Cerebellar nuclear complex (tissue), 1 donor: Measurements from ENCODE around the gene UPF2.

Experiments
- DNase-seq, 2 experiments: peaks; one replicate each; lab custom pipeline; 2025; lab: John Stamatoyannopoulos, UW

The UPF2 gene

DNA sequence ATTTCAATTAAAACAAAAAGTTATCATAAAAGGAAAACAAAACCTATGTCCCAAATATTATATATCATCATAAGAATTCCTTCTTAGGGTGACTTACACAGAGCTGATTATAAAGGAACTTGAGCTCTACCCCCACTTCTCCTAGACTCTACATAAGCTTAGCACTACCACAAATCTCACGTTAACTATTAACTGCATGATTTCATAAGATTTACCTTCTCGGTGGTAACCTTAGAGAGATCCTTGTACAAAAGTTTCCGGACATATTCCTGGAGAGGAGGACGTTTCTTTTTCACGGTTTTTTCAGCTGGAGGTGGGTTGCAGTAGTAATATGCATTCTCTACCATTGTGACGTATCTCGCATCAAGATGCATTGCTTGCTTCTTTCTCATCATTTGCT lies 83.7 kb downstream of the UPF2 start:
- no peak for DNase-seq

DNA sequence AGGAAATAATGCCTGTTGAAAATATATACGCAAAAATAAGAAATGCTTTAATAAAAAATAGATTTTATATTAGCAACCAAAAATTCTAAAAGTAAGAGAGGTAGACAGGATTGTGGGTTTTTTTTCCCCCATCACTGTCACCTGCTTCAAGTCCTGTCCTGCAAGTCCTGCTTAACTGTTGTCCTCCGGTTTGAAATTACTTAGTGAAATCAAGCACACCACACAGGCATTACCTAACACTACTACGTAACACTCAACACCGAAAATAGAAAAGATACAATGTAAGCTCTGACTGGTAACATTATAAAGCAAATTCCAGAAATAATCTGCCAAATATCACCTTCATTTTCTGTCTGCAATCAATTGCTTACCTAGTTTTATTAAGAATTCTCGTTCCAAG lies 90.9 kb downstream of the UPF2 start:
- no peak for DNase-seq

DNA sequence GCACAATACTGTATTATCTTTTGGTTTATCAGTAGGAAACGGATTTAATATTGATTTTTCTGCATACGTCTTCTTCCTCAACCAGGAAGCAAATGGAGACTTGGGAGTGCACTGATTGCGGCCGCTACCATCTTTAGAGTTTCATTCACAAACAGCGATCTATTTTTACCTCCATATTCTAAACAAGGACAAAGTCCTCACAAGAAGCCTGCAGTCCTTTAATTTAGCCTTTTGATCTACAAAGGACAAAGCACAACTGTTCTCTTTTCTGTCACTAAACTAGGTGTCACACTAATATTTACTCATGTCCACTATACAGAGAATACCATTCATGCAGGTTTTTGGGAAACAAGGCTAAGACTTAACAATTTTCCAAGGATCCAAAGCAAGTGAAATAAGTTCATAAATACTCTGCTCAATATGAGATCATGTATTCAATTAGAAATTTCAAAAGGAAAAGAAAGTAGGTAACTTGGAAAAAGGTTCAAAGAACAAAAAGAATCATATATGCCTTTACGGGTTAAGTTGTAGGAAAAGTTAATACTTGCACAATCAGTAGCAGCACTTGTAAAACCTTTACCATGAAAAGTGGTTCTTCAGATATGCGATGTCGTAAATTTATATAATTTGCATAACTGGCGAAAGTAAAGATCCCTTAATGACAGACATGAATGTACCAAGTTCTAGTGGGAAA lies 92.1 kb downstream of the UPF2 start:
- no peak for DNase-seq

DNA sequence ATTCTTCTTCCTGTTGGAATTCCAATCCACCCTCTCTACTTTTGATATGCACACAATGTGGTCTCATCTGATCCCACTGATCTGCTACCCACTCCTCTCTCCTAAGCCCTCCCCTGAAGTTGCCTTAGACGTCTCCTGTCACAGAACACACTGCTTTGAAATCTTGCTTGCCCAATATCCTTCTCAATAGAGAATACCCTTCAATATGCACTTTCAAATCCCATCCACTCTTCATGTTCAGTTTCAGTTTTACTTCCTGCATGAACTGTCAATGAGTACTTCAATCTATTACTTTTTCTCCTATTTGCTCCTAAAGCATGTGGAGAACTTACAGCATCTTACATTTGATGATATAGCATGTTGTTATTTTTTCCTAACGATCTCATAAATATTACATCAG lies 93.5 kb downstream of the UPF2 start:
- no peak for DNase-seq

DNA sequence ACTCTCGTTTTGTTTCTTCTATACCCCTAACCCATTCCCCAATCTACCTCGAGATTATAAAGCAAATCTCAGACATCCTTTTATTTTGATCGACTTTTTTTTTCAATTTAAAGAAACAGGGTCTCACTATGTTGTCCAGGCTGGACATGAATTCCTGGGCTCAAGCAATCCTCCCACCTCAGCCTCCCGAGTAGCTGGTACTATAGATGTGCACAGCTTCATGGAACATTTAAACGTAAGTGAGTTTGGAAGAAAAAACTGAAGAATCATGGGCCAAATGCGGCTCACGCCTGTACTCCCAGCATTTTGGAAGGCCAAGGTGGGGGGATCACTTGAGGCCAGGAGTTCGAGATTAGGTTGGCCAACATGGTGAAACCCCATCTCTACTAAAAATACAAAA lies 96.0 kb downstream of the UPF2 start:
- DNase-seq: no peak

DNA sequence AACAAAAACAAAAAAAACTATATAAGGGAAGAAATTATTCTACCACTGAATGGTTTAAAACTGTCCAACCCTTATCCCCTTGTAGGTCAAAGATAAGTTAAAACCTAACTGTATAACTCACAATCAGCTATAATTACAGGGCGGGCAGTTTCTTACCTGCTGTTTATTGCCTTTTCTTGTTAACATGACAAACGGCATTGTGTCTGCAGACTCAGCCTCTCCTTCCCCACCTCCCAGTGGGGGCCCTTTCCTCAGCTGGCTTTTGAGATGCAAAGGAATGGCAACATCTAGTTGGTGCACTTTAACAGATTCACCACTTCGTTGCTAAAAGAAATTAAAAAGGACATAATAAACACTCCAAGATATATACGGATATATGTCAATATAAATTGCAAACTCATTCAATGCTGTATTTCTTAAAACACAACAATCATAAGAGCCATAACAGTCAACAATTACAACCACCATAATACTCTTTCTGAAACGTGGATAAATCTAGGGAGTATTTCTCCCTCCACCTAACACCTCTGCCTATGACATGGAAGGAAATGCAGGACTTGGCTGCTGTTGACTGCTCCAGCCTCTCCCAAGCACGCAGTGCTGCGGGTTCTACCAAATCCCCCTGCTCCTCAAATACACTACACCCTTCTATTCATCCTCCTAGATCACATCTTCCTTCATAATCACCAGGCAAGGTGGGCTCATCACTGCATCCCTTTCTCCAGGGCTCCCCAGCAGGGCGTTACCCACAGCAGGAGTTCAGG lies 106.0 kb downstream of the UPF2 start:
- no peak for DNase-seq

DNA sequence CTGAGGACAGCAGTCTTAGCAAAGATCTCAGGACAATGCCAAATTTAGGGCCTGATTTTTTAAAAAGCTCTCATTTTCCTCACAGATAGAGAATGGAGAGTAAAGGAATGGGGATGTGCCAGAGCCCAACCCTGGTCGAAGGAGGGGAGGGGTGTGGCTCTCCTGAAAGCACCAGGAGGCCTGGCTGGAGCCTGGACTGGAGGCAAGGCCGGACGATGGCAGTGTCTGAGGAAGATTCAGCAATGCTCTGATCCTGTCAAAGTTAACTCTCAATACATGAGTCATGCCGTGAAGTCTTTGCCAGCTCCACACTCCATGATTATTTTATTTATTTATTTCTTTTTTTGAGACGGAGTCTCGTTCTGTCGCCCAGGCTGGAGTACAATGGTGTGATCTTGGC lies 108.3 kb downstream of the UPF2 start:
- no peak for DNase-seq

DNA sequence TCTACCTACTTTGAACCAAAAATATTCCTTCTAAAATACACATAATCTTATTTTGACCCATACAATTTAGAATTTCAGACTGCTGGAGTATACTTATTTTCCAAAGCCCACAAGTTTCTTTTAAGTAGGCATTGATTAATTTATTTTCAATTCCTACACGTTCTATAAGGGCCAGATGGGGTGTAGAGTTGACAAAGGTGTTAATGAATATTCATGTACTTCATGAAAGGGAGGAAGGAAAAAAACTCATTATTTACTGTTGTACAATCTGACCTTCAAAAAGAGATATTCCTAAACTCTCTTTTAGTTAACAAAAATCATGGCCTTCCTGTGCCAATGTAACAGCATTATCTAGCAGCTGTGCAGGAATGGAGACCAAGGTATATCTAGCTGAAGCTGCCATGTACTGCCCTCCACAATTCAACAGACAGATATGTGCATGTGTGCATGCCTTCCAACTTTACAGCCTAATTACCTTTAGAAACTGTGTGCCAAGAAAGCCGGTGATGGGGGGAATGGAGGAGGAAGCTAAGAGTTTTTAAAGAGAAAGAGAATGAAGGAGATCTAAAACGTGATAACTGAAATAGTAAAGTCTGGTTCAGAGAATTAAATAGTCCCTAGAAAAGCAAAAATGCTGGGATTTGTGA lies 108.9 kb downstream of the UPF2 start:
- no peak for DNase-seq

DNA sequence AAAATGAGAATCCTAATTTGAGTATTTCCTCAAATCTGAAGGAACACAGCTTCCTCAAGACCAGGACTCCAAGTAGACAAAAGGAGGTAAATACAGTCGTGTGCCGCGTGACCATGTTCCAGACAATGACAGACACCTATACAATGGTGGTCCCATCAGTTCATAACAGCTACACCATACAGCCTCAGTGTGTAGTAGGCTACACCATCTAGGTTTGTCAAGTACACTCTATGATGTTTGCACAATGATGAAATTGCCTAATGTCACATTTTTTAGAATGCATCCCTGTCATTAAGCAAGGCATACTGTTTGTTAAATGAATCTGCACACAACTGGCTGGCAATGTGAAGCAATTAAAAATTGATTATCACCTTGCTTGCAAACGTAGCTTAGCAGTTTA lies 111.6 kb downstream of the UPF2 start:
- DNase-seq: no peak

DNA sequence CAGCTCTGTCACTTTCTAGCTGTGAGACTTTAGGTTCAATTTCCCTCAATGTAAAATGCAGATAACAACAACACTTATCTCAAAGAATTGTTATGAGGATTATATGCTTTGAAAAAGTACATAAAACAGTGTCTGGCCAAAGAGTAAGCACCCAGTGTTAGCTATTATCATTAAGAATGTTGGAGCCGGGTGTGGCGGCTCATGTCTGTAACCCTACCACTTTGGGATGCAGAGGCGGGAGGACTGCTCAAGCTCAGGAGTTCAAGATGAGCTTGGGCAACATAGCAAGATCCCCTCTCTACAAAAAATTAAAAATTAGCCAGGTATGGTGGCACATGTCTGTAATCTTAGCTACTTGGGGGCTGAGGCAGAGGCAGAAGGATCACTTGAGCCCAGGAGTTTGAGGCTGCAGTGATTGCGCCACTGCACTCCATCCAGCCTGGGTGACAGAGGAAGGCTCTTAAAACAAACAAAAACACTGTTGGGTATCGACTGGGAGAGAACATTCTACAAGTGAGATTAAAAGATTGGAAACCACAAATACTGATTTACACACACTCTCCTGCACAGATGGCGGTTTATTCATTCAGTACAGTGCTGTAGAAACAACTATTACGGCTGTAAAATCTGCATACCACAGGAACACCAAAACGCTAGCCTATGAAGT lies 112.2 kb downstream of the UPF2 start:
- DNase-seq: no peak

DNA sequence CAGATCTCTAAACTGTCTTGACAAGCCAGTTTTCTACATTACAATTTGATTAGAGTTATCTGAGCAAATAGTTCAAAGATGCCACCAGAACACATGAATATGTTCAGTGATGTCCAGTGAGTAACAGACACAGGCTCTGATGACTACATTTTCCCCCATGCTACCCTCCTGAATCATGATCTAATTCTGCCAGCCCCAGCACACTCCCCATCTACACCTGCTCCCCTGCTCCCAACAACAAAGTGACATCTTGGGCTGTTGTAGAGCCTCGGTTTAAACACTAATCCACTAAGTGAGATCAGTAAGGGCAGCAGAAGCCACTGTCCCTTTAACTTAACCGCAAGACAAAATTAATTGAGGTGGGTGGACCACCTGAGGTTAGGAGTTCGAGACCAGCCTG lies 114.9 kb downstream of the UPF2 start:
- DNase-seq: no peak

DNA sequence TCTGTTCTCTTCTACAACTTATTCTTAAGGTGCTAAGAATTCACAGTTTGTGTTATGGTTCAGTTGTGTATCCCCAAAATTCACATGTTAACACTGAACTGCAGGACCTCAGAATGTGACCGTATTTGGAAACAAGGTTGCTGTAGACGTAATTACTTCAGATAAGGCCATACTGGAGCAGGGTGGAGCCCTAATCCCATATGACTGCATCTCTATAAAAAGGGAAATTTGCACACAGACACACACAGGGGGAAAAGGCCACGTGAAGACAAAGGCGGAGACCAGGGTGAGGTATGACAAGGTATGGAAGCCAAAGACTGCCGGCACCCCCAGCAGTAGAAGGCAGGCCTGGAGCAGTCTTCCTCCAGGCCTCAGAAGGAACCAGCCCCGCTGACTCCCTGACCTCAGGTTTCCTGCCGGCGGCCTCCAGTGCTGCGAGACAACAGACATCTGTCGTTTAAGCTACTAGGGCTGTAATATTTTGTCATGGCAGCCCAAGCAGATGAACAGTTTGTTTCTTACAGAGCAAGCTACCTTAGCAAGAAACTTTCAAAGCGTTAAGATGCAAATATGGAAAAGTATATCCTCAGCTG lies 120.7 kb downstream of the UPF2 start:
- DNase-seq: no peak

DNA sequence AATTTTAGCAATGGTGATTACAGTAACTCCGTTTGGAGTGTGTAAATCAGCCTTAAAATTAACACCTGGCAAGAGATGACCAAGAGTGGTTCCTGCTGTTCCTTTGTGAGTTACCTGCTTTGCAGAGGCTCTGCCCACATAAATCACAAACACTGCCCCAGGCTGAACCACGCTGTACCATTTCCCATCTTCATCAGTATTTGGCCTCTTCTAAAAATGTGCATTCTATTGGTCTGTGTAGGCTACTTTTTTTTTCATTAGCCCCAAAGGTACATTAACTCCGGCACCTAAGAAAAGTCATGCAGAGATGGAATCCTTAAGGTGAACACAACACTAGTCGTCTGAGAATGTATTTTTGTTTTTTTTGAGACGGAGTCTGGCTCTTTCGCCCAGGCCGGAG lies 123.3 kb downstream of the UPF2 start:
- DNase-seq: no peak

DNA sequence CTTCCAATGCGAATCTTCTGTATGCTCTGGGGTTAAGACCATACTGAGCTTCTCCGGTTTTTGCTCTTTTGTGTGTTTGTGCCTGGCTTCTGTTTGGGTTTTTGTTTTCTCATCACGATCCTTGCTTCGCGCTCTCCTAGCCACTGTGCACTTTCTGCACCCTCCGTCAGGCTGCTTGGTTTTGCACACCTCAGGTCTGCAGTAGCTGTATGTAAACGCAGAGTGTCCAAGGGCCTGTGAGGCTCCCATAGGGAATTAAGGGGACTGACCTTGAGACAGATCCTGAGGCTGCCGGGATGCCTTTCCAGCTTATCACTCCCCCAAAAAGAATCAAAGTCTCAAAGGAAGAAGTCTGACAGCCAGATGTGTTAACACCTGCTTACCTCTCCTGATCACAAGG lies 124.2 kb downstream of the UPF2 start:
- DNase-seq: no peak

DNA sequence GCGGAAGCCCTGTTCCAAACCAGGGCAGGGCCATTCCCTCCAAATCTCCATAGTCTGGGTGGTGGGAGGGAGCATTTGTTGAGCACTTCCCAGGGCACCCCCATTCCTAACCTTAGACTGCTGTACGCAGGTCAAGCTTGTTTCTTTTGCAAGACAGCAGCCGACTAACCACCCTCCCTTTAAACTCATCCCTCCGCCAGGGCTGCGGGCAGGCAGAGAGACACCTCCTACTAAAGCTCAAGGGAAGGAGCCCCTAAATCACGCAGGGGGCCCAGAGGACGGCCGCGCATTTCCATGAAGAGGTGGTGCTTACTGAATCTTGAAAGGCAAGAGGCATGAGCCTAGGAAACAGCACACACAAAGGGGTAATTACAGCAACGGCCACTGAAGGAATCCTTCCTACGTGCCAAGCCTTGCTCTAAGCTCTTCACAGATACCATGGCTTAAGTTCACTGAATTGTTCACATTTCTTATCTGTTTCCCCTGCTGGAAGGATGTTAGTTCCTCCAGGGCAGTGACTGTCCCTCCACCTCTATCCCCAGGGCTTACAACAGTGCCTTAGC lies 129.4 kb downstream of the UPF2 start:
- no peak for DNase-seq

DNA sequence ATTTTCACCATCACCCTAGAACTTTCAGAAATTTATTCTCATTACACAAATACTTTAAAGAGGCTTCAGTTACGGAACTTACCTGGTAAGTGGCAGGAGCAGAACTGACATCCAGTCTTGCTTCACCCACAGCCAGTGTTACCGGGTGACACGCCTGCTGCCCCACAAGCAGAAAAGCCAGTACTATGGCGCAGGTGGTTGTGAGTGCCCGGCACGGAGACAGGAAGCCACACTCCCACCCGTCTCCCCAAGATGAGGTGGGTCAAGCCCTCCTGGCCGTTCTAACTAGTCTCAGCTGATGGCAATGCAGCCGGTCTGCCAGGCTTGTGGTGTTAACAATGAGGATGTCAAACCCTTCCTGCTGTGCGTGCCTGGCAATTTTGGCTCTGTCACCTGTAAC lies 132.5 kb downstream of the UPF2 start:
- DNase-seq: no peak

DNA sequence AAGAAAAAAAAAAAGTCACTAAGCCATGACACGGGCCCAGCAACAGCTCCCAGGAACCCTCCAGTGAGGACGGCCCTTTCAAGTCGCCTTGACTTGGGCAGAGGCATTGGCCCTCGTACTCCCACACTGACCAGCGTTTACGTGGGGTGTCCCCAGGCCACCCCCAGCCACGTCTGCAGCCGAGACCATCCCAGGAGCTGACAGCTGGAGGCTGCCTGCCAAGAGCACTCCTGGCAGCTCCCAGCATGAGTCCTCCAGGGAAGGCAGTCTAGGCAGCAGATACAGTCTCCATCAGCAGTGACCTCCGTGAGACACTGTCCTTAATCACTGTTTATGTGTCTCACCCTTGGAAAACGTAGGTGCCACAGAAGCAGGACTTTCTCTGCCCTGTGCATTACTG lies 133.0 kb downstream of the UPF2 start:
- DNase-seq: no peak

DNA sequence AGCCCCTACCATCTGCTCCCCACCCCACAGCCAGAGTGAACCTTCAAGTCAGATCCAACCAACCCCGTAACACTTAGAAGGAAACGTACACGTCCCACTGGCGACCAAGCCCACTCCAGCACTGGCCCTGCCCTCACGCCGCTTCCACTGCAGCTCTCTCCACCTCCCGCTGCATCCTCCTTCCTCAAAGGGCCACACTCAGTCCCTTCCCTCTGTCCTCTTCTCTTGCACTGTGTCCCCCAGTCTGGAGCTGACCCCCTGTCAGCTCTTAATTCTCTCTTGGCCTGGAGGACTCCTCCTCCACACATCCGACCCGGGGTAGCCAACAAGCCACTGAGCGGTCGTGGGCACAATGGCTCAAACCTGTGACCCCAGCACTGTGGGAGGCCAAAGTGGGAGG lies 133.6 kb downstream of the UPF2 start:
- no peak for DNase-seq

DNA sequence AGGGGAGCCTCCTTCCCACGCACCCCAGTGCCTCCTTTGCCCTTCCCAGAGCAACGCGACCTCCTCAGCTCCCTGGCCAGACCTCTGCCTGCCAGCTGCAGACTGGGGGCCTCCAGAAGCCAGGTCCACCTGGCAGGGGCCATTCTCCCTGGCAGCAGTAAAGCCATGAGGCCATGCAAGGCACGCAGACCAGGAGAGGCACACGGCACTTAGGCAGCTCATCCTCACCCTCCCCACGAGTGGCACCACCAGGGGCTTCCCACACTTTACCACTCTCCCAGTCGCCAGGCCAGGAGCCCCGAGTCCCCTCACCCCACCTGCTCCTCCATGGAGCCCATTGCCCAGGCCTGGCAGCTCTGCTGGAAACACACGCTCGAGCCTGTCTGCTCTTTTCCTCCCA lies 134.1 kb downstream of the UPF2 start:
- no peak for DNase-seq

DNA sequence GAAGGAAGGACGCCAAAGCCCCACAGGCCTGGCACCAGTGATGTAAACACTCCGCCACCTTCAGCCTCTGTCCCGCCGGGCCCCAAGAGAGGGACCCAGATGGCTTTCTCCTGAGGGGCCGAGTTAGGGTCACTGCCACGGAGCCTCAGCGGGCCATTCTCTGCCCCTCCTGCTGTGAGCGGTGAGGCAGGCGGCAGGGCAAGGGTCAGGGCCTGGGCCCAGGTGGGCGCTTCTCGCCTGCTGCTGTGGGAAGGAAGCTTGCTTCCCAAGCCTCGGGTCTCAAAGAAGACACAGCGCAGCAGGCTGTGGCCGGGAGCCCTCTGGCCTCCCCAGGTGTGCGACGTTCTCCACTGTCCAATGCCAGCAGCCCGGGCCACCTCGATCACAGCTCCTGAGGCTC lies 134.7 kb downstream of the UPF2 start:
- DNase-seq: no peak

DNA sequence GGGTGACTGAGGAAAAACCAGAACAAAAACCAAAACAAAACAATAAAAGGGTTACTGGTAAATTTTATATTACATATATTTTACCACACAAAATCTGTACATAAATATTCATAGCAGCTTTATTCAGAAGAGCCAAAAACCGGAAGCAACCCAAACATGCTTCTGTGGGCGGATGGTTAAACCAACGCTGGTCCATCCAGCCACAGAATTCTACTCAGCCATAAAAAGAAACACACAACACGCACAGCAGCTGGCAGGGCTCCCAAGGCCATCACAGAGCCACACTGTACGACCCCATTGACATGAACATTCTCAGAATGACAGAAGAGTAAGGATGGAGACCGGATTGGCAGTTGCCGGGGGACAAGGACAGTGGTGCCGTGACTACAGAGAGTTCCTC lies 135.9 kb downstream of the UPF2 start:
- no peak for DNase-seq

DNA sequence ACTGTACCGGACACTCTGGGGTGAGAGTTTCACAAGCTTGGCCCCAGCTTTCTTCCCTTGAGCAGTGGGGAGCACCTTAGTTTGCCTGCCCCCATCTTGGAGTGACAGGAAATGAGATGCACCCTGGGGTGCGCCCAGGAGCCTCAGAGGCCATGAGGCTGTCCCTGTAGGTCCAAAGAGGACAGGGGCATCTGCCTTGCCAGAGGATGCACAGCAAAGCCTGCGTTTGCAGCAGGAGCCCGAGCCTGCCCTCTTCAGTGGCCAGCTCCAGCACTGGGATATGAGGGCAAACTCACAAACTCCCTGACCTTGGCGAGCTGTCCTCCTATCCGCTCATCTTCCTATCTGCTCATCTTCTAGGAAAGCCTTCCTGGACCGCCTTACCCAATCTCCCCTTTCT lies 140.0 kb downstream of the UPF2 start:
- DNase-seq: no peak
